HG02798 (cell line): Measurements from ENCODE around the gene ST6GALNAC5.

Experiments used
- ATAC-seq: cut with Tn5 transposase; IDR thresholded peaks from one replicate; pipeline ENCODE4 v1.9.1; 2021; ENCODE audit warnings: mild to moderate bottlenecking; ENCODE audit not compliant: unreplicated experiment, poor library complexity

Gene ST6GALNAC5

DNA sequence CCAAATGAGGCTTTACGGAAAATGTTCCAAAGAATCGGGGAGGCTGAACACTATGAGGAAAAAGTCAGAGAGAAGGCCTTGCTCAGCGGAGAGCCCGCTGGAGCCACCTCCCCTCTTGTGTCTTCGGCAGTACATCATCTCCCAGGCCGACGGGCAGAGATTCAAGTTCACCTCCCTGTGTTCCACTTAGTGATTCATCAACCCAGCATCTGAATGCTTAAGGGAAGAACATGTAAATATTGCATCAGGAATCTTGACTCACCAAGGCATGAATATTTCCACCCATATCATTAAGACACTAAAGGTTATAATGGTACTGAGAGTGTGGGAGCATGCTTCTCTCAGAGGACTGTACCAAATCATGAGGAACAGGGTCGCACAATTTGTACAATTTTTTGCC, 172.5 kb downstream of the ST6GALNAC5 start:
- no peak for ATAC-seq

DNA sequence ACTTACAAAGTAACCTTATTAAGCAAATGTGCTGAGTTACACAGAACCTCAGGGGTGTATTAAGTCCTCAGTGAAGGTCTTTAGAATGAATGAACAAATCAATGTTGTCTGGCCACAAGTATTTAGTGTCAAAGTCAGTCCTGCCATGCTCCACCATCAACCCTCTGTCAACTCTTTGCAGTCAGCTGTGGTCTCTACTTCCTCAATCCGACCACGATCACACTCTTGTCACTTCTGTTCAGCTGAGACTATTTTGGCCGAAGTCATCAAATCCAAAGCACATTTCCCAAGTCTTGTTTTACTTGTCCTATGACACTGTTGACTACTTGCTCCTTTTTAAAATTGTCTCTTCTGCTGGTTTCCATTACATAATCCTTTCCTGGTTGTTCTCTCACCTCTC, 173.5 kb downstream of the ST6GALNAC5 start:
- no peak for ATAC-seq

DNA sequence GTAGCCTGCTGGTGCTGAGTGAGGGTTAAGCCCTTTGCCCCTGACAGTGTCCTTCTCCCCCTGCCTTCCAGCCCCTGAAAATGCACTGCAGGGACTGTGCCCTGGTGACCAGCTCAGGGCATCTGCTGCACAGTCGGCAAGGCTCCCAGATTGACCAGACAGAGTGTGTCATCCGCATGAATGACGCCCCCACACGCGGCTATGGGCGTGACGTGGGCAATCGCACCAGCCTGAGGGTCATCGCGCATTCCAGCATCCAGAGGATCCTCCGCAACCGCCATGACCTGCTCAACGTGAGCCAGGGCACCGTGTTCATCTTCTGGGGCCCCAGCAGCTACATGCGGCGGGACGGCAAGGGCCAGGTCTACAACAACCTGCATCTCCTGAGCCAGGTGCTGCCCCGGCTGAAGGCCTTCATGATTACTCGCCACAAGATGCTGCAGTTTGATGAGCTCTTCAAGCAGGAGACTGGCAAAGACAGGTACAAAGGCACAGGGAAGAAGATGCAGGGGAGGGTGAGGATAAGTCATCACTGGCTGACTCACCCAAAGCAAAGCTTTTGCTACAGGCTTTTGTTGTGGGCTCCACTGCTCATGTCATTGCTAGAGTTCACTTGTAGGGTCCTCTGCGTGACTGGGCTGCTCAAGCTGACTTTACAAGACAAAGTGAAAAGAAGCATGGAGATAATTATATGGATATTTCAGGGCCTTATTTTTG, 177.0 kb downstream of the ST6GALNAC5 start:
- ATAC-seq = no peak

- no peak for ATAC-seq
These were observed 180.3 kb downstream of the ST6GALNAC5 start for GRCh38 chr1:77047575-77047974.

DNA sequence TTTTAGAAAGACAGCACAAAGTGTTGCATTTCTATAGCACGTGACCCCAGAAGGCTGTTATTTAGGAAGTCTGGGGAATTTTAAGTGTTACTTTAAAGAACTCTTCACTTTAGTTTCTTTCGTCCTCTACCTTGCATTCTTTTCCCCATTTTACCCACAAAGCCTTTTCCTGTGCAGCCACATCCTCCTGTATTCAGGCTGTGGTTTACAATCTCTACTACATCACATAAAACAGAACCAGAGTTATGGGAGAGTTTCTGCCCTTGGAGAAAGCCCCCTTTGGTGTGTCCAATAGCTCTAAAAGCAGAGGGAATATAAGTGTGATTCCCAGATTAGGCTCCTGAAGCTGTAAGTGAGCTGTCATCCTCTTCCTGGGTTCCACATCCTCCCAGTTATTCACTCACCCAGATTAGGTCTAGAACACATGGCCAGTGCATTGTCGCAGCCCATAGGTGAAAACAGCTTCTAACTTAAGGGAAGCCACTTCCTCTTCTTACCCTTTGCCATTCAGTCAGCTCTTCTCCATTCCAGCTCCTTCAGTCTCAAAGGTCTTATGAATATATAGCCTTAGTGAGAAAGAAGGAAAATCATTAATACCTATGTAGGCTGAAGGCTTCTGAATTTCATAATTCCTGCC, 180.8 kb downstream of the ST6GALNAC5 start:
- no peak for ATAC-seq

GRCh38 chr1:77048615-77049005, 181.3 kb downstream of the ST6GALNAC5 start:
- no peak for ATAC-seq

- no peak for ATAC-seq
These were observed 184.1 kb downstream of the ST6GALNAC5 start for GRCh38 chr1:77051425-77051824.

DNA sequence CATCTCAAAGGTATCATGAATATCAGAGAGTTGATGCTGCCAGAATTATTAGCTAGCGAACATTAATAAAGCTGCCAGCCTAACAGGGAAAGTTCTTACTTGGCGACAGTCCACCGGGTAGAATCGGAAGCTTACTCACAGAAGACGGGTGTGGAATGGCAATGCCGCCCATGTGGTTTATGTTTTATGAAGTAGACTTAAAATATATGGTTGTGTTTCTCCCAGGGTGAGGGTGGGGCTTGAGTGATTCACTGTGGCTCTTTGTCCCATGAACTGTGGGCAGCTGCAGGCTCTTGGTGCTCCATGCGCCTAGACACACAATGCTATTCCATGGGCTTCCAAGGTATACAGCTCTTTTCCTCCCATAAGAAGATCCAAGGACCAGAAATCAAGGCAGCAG, 189.2 kb downstream of the ST6GALNAC5 start:
- ATAC-seq = no peak

GRCh38 chr1:77057994-77058585, 190.8 kb downstream of the ST6GALNAC5 start:
- ATAC-seq = no peak

DNA sequence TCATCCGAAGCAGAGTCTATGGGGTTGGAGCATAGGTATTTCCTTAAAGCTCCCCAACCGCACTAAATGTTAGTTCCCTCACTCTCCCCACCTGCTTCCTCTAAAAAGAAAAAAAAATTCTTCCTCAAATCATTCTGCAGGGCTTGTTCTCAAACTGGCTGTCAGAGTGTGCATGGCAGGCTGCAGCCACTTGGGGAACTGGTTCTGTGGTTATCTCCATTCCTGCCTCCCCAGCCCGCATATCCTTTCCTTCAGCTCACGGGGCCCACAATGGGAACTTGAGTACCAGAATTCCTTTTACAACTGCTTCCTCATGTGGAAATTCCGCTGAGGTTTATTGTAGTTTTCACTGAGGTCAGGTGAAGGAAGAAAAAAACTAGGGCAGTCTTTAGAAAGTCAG, 192.7 kb downstream of the ST6GALNAC5 start:
- ATAC-seq = no peak

DNA sequence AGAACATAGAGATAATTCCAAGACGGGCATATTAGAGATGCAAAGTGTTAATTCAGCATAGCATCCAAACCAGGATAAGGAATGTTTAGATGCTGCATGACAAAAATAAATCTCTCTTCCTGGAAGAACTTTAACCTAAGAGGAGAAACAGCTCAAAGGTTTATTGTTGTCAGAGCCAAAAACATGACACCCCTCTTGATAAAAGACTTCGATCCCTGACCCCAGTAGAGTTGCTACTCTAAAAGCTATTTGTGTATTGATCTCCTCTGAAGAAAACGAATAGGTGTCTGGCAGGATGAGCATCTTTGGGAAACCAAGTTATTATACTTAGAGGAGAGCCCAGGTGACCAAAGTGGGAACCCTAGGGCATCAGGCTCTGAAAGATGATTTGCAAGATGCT, 193.9 kb downstream of the ST6GALNAC5 start:
- ATAC-seq = no peak

DNA sequence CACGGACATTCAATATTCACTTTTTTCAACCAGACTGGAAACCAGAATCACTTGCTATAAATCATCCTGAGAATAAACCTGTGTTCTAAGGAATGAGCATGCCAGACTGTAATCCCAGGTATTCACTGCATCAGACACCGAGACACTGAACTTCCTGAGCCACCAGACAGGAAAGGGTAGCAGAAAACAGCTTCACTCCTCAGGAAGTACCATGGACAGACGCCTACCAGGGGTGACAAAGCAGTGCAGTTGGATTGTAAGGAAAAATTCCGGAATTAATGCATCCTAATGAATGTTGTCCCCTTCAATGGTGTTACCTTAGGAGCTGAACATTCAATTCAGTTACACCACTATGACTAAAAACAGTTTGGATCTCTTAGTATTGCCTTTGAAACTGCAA, 195.8 kb downstream of the ST6GALNAC5 start:
- no peak for ATAC-seq

GRCh38 chr1:77064246-77064645, 197.0 kb downstream of the ST6GALNAC5 start:
- ATAC-seq = no peak

GRCh38 chr1:77065693-77066342, 198.5 kb downstream of the ST6GALNAC5 start:
- ATAC-seq = no peak

- no peak for ATAC-seq
These were observed 200.7 kb downstream of the ST6GALNAC5 start for GRCh38 chr1:77068013-77068412.

DNA sequence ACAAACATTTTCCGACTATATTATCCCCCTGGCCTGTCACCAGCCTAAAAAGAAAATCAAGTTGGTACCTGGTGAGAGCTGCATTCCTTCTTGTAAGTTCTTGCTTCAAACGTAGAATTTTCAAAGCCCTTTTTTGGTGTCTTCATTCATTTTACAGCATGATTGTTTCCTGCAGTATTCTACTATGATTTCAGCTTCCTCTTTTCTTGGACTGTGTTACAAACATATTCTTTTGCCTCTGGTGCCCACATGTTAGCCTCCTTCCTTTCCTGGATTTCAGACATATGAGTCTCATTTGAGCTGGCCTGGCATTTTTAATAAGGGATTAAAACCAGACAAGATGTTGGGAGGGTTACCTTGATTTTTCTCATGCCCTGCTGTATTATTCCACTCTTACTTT, 209.5 kb downstream of the ST6GALNAC5 start:
- no peak for ATAC-seq

DNA sequence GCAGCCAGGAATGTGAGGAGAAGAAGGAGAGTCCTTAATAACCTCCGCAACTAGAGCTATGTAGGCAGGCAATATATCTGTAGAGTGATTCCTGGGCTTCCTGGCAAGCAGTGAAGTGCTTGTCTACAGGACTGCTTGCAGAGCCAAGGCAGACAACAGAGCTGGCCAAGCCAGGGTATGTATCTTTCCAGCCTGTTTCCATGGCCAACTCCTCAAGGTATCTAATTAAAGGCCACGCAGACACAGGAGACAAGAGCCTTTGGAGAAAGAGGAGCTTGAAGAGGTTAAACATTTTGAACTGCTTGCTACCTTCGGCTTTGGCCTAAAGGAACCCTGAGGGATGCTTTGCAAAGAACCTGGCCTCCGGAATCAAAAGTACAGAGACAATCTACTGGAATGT, 214.6 kb downstream of the ST6GALNAC5 start:
- ATAC-seq = no peak

- ATAC-seq = no peak
These were observed 217.2 kb downstream of the ST6GALNAC5 start for GRCh38 chr1:77084457-77084856.

DNA sequence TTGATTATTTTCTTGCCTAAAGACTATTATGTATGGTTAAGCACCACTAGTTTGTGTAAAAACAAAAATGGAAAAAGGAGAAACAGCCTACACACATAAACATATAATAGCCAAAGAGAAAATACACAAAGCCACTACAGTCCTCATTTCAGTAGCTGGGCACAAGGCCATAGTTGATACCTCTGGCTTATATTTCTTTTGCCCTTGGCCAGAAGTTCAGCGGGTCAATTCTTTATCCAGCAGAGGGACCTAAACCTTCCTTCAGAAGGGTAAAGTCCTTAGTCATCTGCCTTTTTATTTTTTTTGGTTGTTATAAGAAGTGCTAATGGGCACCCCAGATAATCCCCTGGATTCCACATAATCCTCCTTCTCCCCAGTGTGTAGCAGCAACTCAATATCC, 217.8 kb downstream of the ST6GALNAC5 start:
- no peak for ATAC-seq

DNA sequence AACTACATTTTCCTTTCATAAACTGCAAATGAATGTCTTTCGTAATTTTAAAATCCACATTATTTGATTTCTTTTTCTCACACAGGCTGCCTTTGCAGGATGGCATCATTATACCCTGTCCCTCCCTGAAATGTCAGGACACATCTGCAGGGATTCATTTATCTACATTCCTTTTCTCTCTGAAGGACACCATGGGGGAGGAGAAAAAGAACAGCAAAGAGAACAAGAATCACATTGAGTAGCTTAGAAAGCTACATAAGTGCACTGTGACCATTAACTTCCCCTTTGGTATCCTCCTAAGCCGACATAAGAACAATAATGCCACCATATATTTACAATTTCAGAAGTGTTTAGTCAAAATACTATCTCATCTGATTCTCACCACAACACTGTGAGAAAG, 222.5 kb downstream of the ST6GALNAC5 start:
- no peak for ATAC-seq

GRCh38 chr1:77095236-77095635, 228.0 kb downstream of the ST6GALNAC5 start:
- no peak for ATAC-seq
